Right atrium auricular region (tissue), 2 donors: ENCODE results near the gene CCDC185. TPM values are rescaled to one million over a fixed set of nuclear protein-coding genes. Genes with fewer than 3 reads are reported as not detected.

Source experiments
- DNase-seq: peaks from one replicate; pipeline ENCODE4 v3.0.0-alpha.2; 2019; ENCODE audit warnings: low spot score
- H3K27ac ChIP-seq, 2 donors: fragments of 200-600 bp; sonication (generic); 1 replicate in 1 of 2; 2 replicates in 1 of 2; pipeline ENCODE4 v1.5.1; 2016 to 2019
- H3K27me3 ChIP-seq, 2 donors: fragments of 200-600 bp; sonication (generic); one replicate each; pipeline versions ENCODE4 v1.5.1 to v1.6.0; 2017 to 2019
- H3K36me3 ChIP-seq: fragments of 200-600 bp; sonication (generic); one replicate; pipeline ENCODE4 v1.5.1; 2016
- H3K4me1 ChIP-seq, 2 donors: fragments of 200-600 bp; sonication (generic); one replicate each; pipeline versions ENCODE4 v1.5.1 to v1.6.0; 2017 to 2019
- H3K4me3 ChIP-seq, 2 donors: fragments of 200-600 bp; sonication (generic); 1 replicate in 1 of 2; 2 replicates in 1 of 2; pipeline ENCODE4 v1.5.1; 2017 to 2019; ENCODE audit warnings: mild to moderate bottlenecking in 1 of 2, moderate library complexity in 1 of 2
- H3K9me3 ChIP-seq, 2 donors: fragments of 200-600 bp; sonication (generic); one replicate each; pipeline ENCODE4 v1.5.1; 2019
- total RNA-seq, 2 donors: library from RNA; depleted of rRNA; stranded (reverse); fragments of >200 nt; gene quantifications; one replicate each; pipeline ENCODE4 v1.1.0, GENCODE V29; 2016
- TF ChIP-seq, protein P1 (sequence below), 2 donors: fragments of 200-600 bp; sonication (generic); IDR thresholded peaks; one replicate each; pipeline ENCODE4 v1.5.1; 2019; ENCODE audit warnings: antibody characterized with exemption in 2 of 2

The CCDC185 gene
- total RNA-seq, 2 donors from 2014 or later = not detected

DNA sequence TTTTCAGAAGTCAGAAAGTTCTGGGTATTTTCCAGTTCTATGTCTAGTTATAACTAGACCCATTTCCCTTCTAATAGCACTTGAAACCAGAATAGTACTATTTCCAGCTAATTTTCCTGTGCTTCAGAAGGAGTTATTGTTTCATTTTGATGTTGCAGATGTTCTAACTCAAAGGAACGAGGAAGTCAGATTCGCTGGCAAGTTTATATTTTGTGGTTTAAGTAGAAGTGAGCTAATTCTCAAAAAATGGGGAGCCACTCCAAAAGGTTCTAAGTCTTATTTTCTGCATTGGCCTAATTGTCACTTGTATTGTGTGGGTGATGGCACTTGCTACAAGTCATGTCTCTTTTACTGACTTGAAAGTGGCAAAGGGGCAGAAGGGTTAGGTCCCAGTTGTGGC is 18.1 kb downstream of the CCDC185 start:
- Histone ChIP-seq H3K4me1 (no peaks in the 10 kb centered on the region), H3K9me3 (no peaks in the 10 kb centered on the region), H3K36me3 (no peaks in the 10 kb centered on the region), H3K27me3 (no peaks in the 10 kb centered on the region), H3K4me3 (no peak overlapping the region), H3K27ac (no peak overlapping the region)
- TF ChIP-seq, protein P1, sequence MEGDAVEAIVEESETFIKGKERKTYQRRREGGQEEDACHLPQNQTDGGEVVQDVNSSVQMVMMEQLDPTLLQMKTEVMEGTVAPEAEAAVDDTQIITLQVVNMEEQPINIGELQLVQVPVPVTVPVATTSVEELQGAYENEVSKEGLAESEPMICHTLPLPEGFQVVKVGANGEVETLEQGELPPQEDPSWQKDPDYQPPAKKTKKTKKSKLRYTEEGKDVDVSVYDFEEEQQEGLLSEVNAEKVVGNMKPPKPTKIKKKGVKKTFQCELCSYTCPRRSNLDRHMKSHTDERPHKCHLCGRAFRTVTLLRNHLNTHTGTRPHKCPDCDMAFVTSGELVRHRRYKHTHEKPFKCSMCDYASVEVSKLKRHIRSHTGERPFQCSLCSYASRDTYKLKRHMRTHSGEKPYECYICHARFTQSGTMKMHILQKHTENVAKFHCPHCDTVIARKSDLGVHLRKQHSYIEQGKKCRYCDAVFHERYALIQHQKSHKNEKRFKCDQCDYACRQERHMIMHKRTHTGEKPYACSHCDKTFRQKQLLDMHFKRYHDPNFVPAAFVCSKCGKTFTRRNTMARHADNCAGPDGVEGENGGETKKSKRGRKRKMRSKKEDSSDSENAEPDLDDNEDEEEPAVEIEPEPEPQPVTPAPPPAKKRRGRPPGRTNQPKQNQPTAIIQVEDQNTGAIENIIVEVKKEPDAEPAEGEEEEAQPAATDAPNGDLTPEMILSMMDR (IDR thresholded peaks at IDR 0.05) = no peak
- DNase-seq = no peak

DNA sequence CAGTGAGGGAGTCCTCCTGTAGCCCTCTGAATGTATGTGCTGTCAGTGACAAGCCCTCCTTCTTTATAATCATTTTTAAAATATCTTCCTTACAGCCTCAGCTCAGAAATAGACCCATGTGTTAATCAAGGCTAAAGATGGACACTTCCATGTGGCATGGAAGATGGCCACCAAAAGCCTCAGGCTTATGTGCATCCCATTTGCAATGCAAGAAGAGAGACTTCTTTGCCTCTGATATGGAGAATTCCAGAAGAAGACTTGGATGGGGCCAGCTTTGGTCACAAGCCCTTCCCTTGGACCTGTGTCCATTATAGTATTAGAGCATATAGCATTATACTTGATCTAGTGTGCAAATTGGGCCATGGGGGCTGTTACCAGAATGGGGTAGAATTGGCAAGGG is 18.5 kb downstream of the CCDC185 start:
- TF ChIP-seq, protein P1 (IDR thresholded peaks at IDR 0.05) = no peak
- Histone ChIP-seq H3K36me3 (no peaks in the 10 kb centered on the region), H3K4me3 (no peak overlapping the region), H3K9me3 (no peaks in the 10 kb centered on the region), H3K27ac (no peak overlapping the region), H3K4me1 (no peaks in the 10 kb centered on the region), H3K27me3 (no peaks in the 10 kb centered on the region)
- DNase-seq = no peak

DNA sequence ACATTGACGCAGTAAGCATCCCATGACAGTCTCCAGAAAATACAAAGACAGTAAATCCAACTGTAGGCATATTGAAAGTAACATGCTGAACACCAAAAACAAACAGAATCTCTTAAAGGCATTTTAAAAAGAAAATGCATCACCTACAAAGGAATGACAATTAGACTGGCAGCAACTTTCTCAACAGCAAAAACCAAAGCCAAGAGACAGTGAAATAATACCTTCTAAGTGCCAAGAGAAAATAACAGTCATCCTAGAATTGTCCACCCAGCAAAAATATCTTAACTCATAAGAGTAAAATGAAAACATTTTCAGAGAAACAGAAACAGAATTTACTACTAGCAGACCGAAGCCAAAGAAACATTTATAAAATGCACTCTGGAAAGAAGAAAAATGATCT is 20.0 kb downstream of the CCDC185 start:
- no peak for DNase-seq
- no peaks in the 10 kb centered on the region for H3K27me3 ChIP-seq
- TF ChIP-seq, protein P1 (IDR thresholded peaks at IDR 0.05) = no peak
- H3K4me3 ChIP-seq = no peak overlapping the region
- H3K9me3 ChIP-seq = no peaks in the 10 kb centered on the region
- H3K27ac ChIP-seq = no peak overlapping the region
- no peaks in the 10 kb centered on the region for H3K36me3 ChIP-seq
- H3K4me1 ChIP-seq = peaks cover 0 to under 1% of the 10 kb centered on the region in 2 donors

- TF ChIP-seq, protein P1 (IDR thresholded peaks at IDR 0.05) = no peak
- no peak overlapping the region for H3K27ac ChIP-seq
- H3K27me3 ChIP-seq = no peaks in the 10 kb centered on the region
- peaks cover 0 to 21% of the 10 kb centered on the region in 2 donors for H3K4me1 ChIP-seq
- no peak overlapping the region for H3K4me3 ChIP-seq
- no peak for DNase-seq
- H3K36me3 ChIP-seq = no peaks in the 10 kb centered on the region
- no peaks in the 10 kb centered on the region for H3K9me3 ChIP-seq
Observed at GRCh38 chr1:223417444-223417843, 24.2 kb downstream of the CCDC185 start.

- TF ChIP-seq, protein P1 (IDR thresholded peaks at IDR 0.05) = no peak
- Histone ChIP-seq H3K27ac (no peak overlapping the region), H3K4me1 (peaks cover 0 to 21% of the 10 kb centered on the region in 2 donors), H3K4me3 (no peak overlapping the region), H3K36me3 (no peaks in the 10 kb centered on the region), H3K27me3 (no peaks in the 10 kb centered on the region), H3K9me3 (no peaks in the 10 kb centered on the region)
- no peak for DNase-seq
Observed at GRCh38 chr1:223417903-223418663, 24.9 kb downstream of the CCDC185 start.

- TF ChIP-seq, protein P1 (IDR thresholded peaks at IDR 0.05) = no peak
- no peak for DNase-seq
- Histone ChIP-seq H3K27me3 (no peaks in the 10 kb centered on the region), H3K4me1 (peaks cover 0 to 28% of the 10 kb centered on the region in 2 donors), H3K9me3 (no peaks in the 10 kb centered on the region), H3K36me3 (no peaks in the 10 kb centered on the region), H3K27ac (no peak overlapping the region), H3K4me3 (no peak overlapping the region)
Observed at GRCh38 chr1:223419115-223419514, 25.9 kb downstream of the CCDC185 start.
